ENCODE results near the gene NUPR1. TPM values are rescaled to one million over a fixed set of nuclear protein-coding genes. Genes with fewer than 3 reads are reported as not detected.

The NUPR1 gene
- total RNA-seq, 1 experiment from 2014 or later = 0.19 TPM

GRCh38 chr16:28563218-28563617, 24.4 kb upstream of the NUPR1 start:
- Histone ChIP-seq H3K27ac (ENCODE audit: low read depth, low read length, poor library complexity, severe bottlenecking) (no peak overlapping the region), H3K4me1 (ENCODE audit: insufficient read depth, low read length, poor library complexity, severe bottlenecking) (no peaks in the 10 kb centered on the region), H3K9me3 (ENCODE audit: low read depth, low read length, poor library complexity, severe bottlenecking) (peaks cover 8% of the 10 kb centered on the region), H3K27me3 (replicated peaks; ENCODE audit: insufficient read depth, low read depth, low read length, poor library complexity) (no peaks in the 10 kb centered on the region), H3K36me3 (ENCODE audit: insufficient read depth, low read length, poor library complexity, severe bottlenecking) (peaks cover 2% of the 10 kb centered on the region), H3K4me3 (ENCODE audit: low read depth, low read length, poor library complexity, severe bottlenecking) (no peak overlapping the region)
- no peak for DNase-seq (ENCODE audit: low spot score)
- no peak for TF ChIP-seq CTCF (conservative IDR thresholded peaks at IDR 0.05; ENCODE audit: low read depth, low read length)
- no peak for TF ChIP-seq EZH2 (IDR thresholded peaks at IDR 0.05; ENCODE audit: borderline replicate concordance, low read depth, low read length, poor library complexity, severe bottlenecking)
- BruUV-seq (replicated peaks) = no TSS peak
- intact Hi-C loops (cut with micrococcal nuclease; ENCODE audit: unreplicated experiment) = no loop called here
- POLR2A ChIA-PET (ENCODE audit: low non-redundant PET) = no interaction called here
- CTCF ChIA-PET = no interaction called here

DNA sequence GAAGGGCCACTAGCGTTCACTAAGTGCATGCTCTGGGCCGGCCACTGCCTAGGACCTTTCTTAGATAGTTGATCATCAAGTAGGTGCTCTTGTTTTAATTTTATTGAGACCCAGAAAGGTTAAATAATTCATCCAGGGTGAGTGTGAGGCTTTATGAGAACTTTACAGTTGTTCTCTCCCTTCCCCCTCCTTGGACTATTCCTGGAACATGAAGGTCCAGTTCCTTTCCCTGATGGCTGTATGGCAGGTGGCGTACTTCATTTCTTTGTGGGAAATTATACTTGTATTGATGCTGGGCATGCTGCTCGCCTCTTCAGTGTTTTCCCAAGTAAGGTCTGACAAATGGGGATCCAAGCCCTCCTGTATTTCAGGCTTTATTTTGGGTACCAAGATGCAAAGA, 23.4 kb upstream of the NUPR1 start:
- Histone ChIP-seq H3K27me3 (replicated peaks; ENCODE audit: insufficient read depth, low read depth, low read length, poor library complexity) (no peaks in the 10 kb centered on the region), H3K4me3 (ENCODE audit: low read depth, low read length, poor library complexity, severe bottlenecking) (no peak overlapping the region), H3K27ac (ENCODE audit: low read depth, low read length, poor library complexity, severe bottlenecking) (no peak overlapping the region), H3K9me3 (ENCODE audit: low read depth, low read length, poor library complexity, severe bottlenecking) (peaks cover 2% of the 10 kb centered on the region), H3K36me3 (ENCODE audit: insufficient read depth, low read length, poor library complexity, severe bottlenecking) (peaks cover 5% of the 10 kb centered on the region), H3K4me1 (ENCODE audit: insufficient read depth, low read length, poor library complexity, severe bottlenecking) (no peaks in the 10 kb centered on the region)
- TF ChIP-seq CTCF (conservative IDR thresholded peaks at IDR 0.05; ENCODE audit: low read depth, low read length) (no peak), EZH2 (IDR thresholded peaks at IDR 0.05; ENCODE audit: borderline replicate concordance, low read depth, low read length, poor library complexity, severe bottlenecking) (no peak)
- no TSS peak for BruUV-seq (replicated peaks)
- CTCF ChIA-PET = no interaction called here
- intact Hi-C loops (cut with micrococcal nuclease; ENCODE audit: unreplicated experiment) = no loop called here
- no peak for DNase-seq (ENCODE audit: low spot score)
- POLR2A ChIA-PET (ENCODE audit: low non-redundant PET) = no interaction called here

DNA sequence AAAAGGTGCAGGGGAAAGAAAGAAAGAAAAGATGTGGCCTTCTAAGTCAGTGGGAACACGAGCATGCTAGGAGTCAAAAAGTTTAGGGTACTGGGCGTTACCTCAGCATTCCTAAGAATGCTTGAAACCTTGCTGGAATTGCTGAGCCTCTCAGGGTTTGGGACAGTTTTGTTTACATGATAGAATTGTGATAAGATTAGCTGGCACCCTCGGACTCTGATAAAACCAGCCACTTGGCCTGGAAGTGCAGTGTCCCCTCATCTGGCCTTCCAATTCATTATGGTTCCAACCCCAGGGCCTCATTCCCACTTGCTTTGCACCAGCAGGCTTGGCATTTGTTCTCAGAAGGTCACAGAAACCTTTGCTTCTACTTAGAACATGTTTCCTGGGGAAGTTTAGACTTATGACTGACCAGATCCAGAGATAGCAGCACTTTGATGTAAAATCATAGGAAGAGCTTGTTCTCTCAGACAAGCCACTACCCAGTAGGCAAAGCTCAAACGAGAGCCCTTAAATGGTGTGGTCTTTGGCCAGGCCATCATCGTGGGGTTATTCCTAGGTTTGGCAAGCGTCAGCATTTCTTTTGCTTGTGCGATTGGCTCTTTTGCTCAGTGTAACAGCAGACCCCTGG, 22.9 kb upstream of the NUPR1 start:
- no peak for DNase-seq (ENCODE audit: low spot score)
- H3K4me1 ChIP-seq (ENCODE audit: insufficient read depth, low read length, poor library complexity, severe bottlenecking) = no peaks in the 10 kb centered on the region
- TF ChIP-seq CTCF (conservative IDR thresholded peaks at IDR 0.05; ENCODE audit: low read depth, low read length) = no peak
- TF ChIP-seq EZH2 (IDR thresholded peaks at IDR 0.05; ENCODE audit: borderline replicate concordance, low read depth, low read length, poor library complexity, severe bottlenecking) = no peak
- no peak overlapping the region for H3K27ac ChIP-seq (ENCODE audit: low read depth, low read length, poor library complexity, severe bottlenecking)
- H3K27me3 ChIP-seq (replicated peaks; ENCODE audit: insufficient read depth, low read depth, low read length, poor library complexity) = no peaks in the 10 kb centered on the region
- no peaks in the 10 kb centered on the region for H3K9me3 ChIP-seq (ENCODE audit: low read depth, low read length, poor library complexity, severe bottlenecking)
- ChIA-PET CTCF (no interaction called here), POLR2A (ENCODE audit: low non-redundant PET) (no interaction called here)
- intact Hi-C loops (cut with micrococcal nuclease; ENCODE audit: unreplicated experiment) = no loop called here
- H3K36me3 ChIP-seq (ENCODE audit: insufficient read depth, low read length, poor library complexity, severe bottlenecking) = peaks cover 3% of the 10 kb centered on the region
- no TSS peak for BruUV-seq (replicated peaks)
- no peak overlapping the region for H3K4me3 ChIP-seq (ENCODE audit: low read depth, low read length, poor library complexity, severe bottlenecking)
